ENCODE results near the gene NLK.
"Not testable (repeated sequence)": the region's sequence is repeated elsewhere in the genome, so short reads cannot be mapped to it uniquely, and the experiment has no call there.

NLK gene

GRCh38 chr17:28160610-28161009 is 118.1 kb downstream of the NLK start:
- DNase-seq, result no peak

DNA sequence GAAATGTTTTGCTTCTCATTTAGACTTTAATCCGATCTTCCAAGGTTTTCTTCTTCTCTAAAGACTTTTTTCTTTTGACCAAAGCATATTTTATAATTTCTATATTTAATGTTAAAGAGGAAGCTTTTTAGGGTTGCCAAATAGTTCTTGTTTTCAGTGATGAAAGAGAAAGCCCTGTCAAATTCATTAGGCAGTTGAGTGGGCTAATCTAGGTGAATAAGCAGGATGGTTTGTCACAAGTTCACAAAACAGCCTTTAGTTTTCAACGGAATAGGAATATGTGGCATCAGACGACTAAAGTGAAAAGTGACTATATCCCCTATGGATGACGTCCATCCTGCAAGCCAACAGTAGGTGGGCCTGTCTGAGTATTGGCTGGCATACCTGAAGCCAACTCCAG is 118.8 kb downstream of the NLK start:
- no peak for DNase-seq

GRCh38 chr17:28166478-28166877 is 124.0 kb downstream of the NLK start:
- DNase-seq, result no peak

GRCh38 chr17:28169621-28170349 is 127.3 kb downstream of the NLK start:
- no peak for DNase-seq

DNA sequence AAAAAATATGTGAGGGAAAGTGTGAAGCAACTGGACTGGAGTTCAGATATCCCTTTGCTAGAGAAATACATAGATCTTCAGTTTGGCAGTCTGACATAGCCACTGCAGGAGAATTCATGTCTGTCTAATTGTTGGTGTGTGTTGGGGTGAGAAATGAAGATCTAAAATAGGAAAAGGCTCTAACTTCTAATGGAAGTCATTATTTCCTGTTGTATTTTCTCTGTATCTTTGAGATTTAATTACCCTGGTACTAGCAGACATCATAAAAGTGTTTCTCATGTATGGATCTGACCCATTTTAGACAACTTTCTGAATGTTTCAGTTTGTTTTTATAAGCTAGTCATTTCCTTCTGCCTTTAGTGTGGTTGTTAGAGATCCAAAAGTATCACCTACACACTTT is 128.3 kb downstream of the NLK start:
- DNase-seq, result no peak

DNA sequence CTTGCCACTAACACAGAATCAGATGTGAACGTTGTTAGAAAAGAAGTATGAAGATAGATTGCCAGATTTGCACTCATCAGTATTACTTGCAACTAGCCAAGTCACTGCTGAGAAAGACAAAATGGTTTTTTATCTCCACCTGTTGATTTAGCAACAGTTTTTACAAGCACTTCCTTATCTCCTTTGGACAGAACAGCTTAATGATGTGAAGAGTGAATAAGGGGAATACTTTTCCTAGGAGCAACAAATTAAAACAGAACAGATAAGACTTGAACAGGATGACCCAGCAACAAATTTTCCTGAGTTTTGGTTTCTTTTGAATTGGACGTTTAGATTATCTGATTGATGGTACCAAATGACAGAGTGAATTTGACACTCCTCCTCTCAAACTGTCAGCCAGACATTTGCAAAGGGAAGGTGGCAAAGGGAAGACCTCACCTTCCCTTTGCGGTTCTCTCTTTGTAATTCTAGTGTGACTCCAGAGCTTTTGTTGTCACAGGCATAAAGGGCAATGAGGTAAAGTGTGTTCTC is 130.6 kb downstream of the NLK start:
- no peak for DNase-seq

DNA sequence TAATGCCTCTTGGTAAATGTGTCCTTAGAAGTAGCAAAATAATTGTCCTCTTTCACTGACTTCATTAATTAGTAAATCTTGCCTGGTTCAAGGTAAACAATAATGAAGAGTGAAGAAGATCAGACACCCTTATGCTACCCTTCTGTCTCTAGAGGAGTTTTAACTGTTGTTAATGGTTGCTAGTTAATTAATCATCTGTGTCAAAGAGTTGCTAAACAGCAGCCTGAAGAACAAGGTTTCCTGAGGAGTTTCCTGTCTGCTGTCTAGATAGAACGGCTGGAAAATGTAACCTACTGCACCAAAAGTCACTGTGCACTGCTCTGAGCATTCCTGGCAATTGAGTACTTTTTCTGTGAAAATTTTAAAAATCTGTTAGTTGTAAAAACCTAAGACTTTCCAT is 131.3 kb downstream of the NLK start:
- DNase-seq, result no peak

- peak in 3 of 5 experiments; percentile 8 to 84 (median 22) for DNase-seq
Observed at GRCh38 chr17:28174352-28175046, 132.0 kb downstream of the NLK start.

GRCh38 chr17:28177351-28177750 is 134.9 kb downstream of the NLK start:
- no peak for DNase-seq

GRCh38 chr17:28178800-28179199 is 136.3 kb downstream of the NLK start:
- no peak for DNase-seq

DNA sequence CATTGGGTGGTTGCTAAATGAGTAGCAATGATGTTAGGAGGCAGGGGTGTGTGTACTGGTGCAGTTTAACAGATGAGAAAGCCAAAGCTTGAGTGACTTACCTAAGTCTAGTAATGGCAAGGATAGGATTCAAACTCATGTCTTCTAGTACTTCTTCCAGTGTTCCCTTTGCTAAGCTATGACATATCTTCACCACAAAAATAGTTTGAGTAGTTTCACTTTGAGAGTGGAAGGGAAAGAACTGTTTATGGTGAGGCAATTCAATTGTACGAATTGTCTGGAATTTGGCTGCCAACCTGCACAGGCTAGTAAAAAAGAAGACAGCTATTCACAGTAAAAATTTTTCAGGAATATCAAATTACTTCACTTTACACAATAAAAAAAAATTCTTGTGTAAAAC is 138.0 kb downstream of the NLK start:
- DNase-seq, result peak in 1 of 5 experiments; percentile 27

GRCh38 chr17:28181568-28181967 is 139.1 kb downstream of the NLK start:
- no peak for DNase-seq

GRCh38 chr17:28182559-28182958 is 140.1 kb downstream of the NLK start:
- no peak for DNase-seq

GRCh38 chr17:28185658-28186057 is 143.2 kb downstream of the NLK start:
- DNase-seq, result no peak

- DNase-seq, result not testable (repeated sequence)
Observed at GRCh38 chr17:28186472-28186871, 144.0 kb downstream of the NLK start.

DNA sequence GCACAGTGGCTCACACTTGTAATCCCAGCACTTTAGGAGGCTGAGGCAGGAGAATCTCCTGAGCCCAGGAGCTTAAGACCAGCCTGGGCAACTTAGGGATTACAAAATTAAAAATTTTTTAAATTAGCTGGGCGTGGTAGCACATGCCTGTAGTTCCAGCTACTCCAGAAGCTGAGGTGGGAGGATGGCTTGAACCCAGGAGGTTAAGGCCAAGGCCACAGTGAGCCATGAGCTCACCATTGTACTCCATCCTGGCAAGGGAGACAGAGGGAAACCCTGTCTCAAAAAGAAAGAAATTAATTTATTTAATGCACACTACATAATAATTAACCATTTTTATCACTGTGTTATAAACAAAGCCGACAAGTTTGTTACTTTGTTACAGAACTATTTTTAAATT is 145.5 kb downstream of the NLK start:
- no peak for DNase-seq

- peak in 1 of 5 experiments; percentile 24 for DNase-seq
Observed at GRCh38 chr17:28188841-28189263, 146.4 kb downstream of the NLK start.

DNA sequence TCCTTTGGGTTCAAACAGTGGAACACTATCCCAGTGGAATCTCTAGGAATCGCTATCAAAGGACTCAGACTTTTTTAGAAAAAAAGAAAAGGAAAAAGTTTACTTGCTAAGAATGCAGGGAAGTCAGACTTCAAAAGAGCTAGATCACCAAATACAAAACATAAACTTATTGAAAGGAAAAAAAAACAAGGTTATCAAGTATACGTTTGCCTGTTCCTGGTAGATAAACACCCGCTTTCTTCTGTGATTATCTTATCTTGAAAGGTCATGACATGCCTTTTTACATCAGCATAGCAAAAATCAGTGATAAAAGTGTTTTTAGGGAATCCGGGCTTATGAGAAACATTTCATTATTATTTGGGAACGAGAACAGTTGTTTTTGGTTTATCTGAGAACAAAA is 147.2 kb downstream of the NLK start:
- no peak for DNase-seq

GRCh38 chr17:28191018-28191417 is 148.5 kb downstream of the NLK start:
- DNase-seq, result no peak

DNA sequence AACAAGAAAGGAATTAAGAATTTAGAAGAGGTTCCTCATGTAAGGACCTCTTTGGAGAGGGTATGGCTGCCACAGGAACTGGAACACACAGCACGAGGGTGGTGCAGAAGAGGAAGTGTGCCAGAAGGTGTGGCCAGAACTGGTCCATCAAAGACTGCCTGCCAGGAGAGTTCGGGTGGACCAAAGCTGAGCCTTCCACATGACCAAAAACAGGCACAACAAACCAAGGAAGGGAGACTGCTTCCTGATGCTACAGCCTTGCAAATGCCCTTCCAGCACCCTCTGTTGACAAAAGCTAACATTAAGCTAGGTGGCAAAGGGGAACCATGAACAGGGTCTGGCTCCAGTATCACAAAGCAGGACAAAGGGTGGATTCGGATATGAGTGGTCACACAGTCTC is 150.8 kb downstream of the NLK start:
- no peak for DNase-seq

GRCh38 chr17:28194382-28194781 is 151.9 kb downstream of the NLK start:
- DNase-seq, result no peak

GRCh38 chr17:28196636-28197035 is 154.2 kb downstream of the NLK start:
- DNase-seq, result no peak

GRCh38 chr17:28199115-28199514 is 156.6 kb downstream of the NLK start:
- no peak for DNase-seq

GRCh38 chr17:28199728-28200127 is 157.3 kb downstream of the NLK start:
- no peak for DNase-seq

Data from T-helper 2 cell (primary cell).